Measurements from ENCODE around the gene RFX4.

GRCh38 chr12:106673141-106673540, 90.3 kb downstream of the RFX4 start:
- TF ChIP-seq CBX2 (IDR thresholded peaks at IDR 0.05; ENCODE audit: borderline replicate concordance, low read depth) (no peak), POLR2A (IDR thresholded peaks at IDR 0.05; ENCODE audit: low read length) (no peak), CTCF (IDR thresholded peaks at IDR 0.05) (no peak), ZFP36 (IDR thresholded peaks at IDR 0.05; ENCODE audit: borderline replicate concordance, partially characterized antibody) (no peak), SREBF2 (IDR thresholded peaks at IDR 0.05) (no peak), PHF8 (IDR thresholded peaks at IDR 0.05; ENCODE audit: borderline replicate concordance, low read depth) (no peak), MYC (IDR thresholded peaks at IDR 0.05; ENCODE audit: borderline replicate concordance, low read length) (no peak), EP300 (IDR thresholded peaks at IDR 0.05) (no peak), EHMT2 (IDR thresholded peaks at IDR 0.05; ENCODE audit: low read depth) (no peak), USF2 (IDR thresholded peaks at IDR 0.05) (no peak), JUN (IDR thresholded peaks at IDR 0.05) (no peak), GATA3 (IDR thresholded peaks at IDR 0.05; ENCODE audit: borderline replicate concordance) (no peak), ELK1 (IDR thresholded peaks at IDR 0.05; ENCODE audit: low read depth, low read length) (no peak)

All from A549 (cell line).